Neural progenitor cell (in vitro differentiated cells): ENCODE measurements around the gene LACTBL1. TPM values are rescaled to one million over a fixed set of nuclear protein-coding genes. Genes with fewer than 3 reads are reported as not detected.
A peak's percentile ranks its signal among the peaks of the same experiment; 100 is the strongest.
"Not testable (repeated sequence)": the region's sequence is repeated elsewhere in the genome, so short reads cannot be mapped to it uniquely, and the experiment has no call there.

Experiments used
- DNase-seq: peaks from one replicate; pipeline ENCODE4 v3.0.0-alpha.2; 2016; ENCODE audit warnings: low spot score
- H2AFZ ChIP-seq: fragments of 200-600 bp; sonication (generic); replicated peaks from 2 replicates; pipeline ENCODE4 v1.6.1; 2016; ENCODE audit warnings: antibody characterized with exemption
- H3F3A ChIP-seq: fragments of 200-600 bp; sonication (generic); 2 replicates; pipeline ENCODE4 v1.6.1; 2016; ENCODE audit warnings: antibody characterized with exemption, low read depth
- H3K27ac ChIP-seq: fragments of 200-600 bp; sonication (generic); 2 replicates; pipeline ENCODE4 v1.5.1; 2016; ENCODE audit warnings: mild to moderate bottlenecking
- H3K27me3 ChIP-seq: fragments of 200-600 bp; sonication (generic); 2 replicates; pipeline ENCODE4 v1.6.1; 2016; ENCODE audit warnings: mild to moderate bottlenecking, moderate library complexity
- H3K36me3 ChIP-seq: fragments of 200-600 bp; sonication (generic); 2 replicates; pipeline ENCODE4 v1.5.1; 2016
- H3K4me1 ChIP-seq: fragments of 200-600 bp; sonication (generic); 2 replicates; pipeline ENCODE4 v1.6.1; 2016; ENCODE audit warnings: mixed run types
- H3K4me2 ChIP-seq: fragments of 200-600 bp; sonication (generic); 2 replicates; pipeline ENCODE4 v1.6.1; 2016
- H3K4me3 ChIP-seq: fragments of 200-600 bp; sonication (generic); 2 replicates; pipeline ENCODE4 v1.5.1; 2016
- H3K79me2 ChIP-seq: fragments of 200-600 bp; sonication (generic); 2 replicates; pipeline ENCODE4 v1.6.1; 2016; ENCODE audit warnings: low read depth
- H3K9ac ChIP-seq: fragments of 200-600 bp; sonication (generic); 2 replicates; pipeline ENCODE4 v1.6.1; 2016
- H3K9me3 ChIP-seq: fragments of 200-600 bp; sonication (generic); 2 replicates; pipeline ENCODE4 v1.5.1; 2016; ENCODE audit warnings: low read depth
- H4K20me1 ChIP-seq: fragments of 200-600 bp; sonication (generic); 2 replicates; pipeline ENCODE4 v1.6.1; 2016; ENCODE audit warnings: low read depth
- H3K27ac Mint-ChIP-seq: 3 replicates; pipeline ENCODE4 v1.8.0; 2021; ENCODE audit warnings: mixed read lengths
- H3K27me3 Mint-ChIP-seq: 2 replicates; pipeline ENCODE4 v1.8.0; 2022; ENCODE audit warnings: low read depth, mild to moderate bottlenecking, inconsistent platforms, moderate library complexity, mixed read lengths; ENCODE audit not compliant: insufficient read depth
- H3K36me3 Mint-ChIP-seq: 3 replicates; pipeline ENCODE4 v1.8.0; 2021; ENCODE audit warnings: mixed read lengths
- H3K4me1 Mint-ChIP-seq: 3 replicates; pipeline ENCODE4 v1.8.0; 2021; ENCODE audit warnings: mixed read lengths
- H3K4me3 Mint-ChIP-seq: 3 replicates; pipeline ENCODE4 v1.8.0; 2021; ENCODE audit warnings: mild to moderate bottlenecking, moderate library complexity, mixed read lengths
- H3K9me3 Mint-ChIP-seq: 3 replicates; pipeline ENCODE4 v1.8.0; 2020; ENCODE audit warnings: mixed read lengths
- CTCF ChIP-seq: fragments of 200-600 bp; sonication (generic); IDR thresholded peaks from 2 replicates; pipeline ENCODE4 v1.5.1; 2017; ENCODE audit warnings: antibody characterized with exemption, mild to moderate bottlenecking
- EZH2 ChIP-seq: fragments of 200-600 bp; sonication (generic); IDR thresholded peaks from 2 replicates; pipeline ENCODE4 v1.6.1; 2017; ENCODE audit warnings: antibody characterized with exemption, mild to moderate bottlenecking, moderate library complexity
- EZH2phosphoT487 ChIP-seq: fragments of 200-600 bp; sonication (generic); IDR thresholded peaks from 2 replicates; pipeline ENCODE4 v1.6.1; 2017; ENCODE audit warnings: antibody characterized with exemption
- total RNA-seq: library from RNA; depleted of rRNA; stranded (reverse); fragments of >200 nt; gene quantifications from 2 replicates; pipeline ENCODE4 v1.2.3, GENCODE V29; 2015; ENCODE audit warnings: low replicate concordance

Gene LACTBL1
- total RNA-seq, 1 donor from 2014 or later = not detected

GRCh38 chr1:22983944-22984343, 11.3 kb upstream of the LACTBL1 start:
- H3K4me3 Mint-ChIP-seq = no peak overlapping the region
- H2AFZ ChIP-seq = no peak overlapping the region
- H3K9me3 Mint-ChIP-seq = peaks cover 2% of the 10 kb centered on the region
- H3K9ac ChIP-seq = no peak overlapping the region
- H3K36me3 Mint-ChIP-seq = no peaks in the 10 kb centered on the region
- no peaks in the 10 kb centered on the region for H3K79me2 ChIP-seq
- no peak for DNase-seq
- no peaks in the 10 kb centered on the region for H3F3A ChIP-seq
- no peaks in the 10 kb centered on the region for H3K4me1 Mint-ChIP-seq
- no peaks in the 10 kb centered on the region for H3K36me3 ChIP-seq
- no peak overlapping the region for H3K4me2 ChIP-seq
- H4K20me1 ChIP-seq = no peaks in the 10 kb centered on the region
- H3K27ac Mint-ChIP-seq = no peak overlapping the region
- H3K4me1 ChIP-seq = no peaks in the 10 kb centered on the region
- TF ChIP-seq CTCF (no peak), EZH2phosphoT487 (no peak), EZH2 (no peak)
- peaks cover 5% of the 10 kb centered on the region for H3K27me3 Mint-ChIP-seq
- H3K9me3 ChIP-seq = no peaks in the 10 kb centered on the region
- H3K27me3 ChIP-seq = no peaks in the 10 kb centered on the region
- no peak overlapping the region for H3K27ac ChIP-seq
- no peak overlapping the region for H3K4me3 ChIP-seq

- H3K9ac ChIP-seq, H3K9me3 ChIP-seq, H3K79me2 ChIP-seq, H3K9me3 Mint-ChIP-seq, H3K36me3 Mint-ChIP-seq, H3K4me1 Mint-ChIP-seq, H2AFZ ChIP-seq, H3F3A ChIP-seq, H3K27ac Mint-ChIP-seq, H3K27me3 Mint-ChIP-seq, H3K36me3 ChIP-seq, DNase-seq, H3K27me3 ChIP-seq, H3K4me1 ChIP-seq, H3K4me2 ChIP-seq, H4K20me1 ChIP-seq, H3K4me3 ChIP-seq, H3K27ac ChIP-seq, H3K4me3 Mint-ChIP-seq: not testable (repeated sequence)
Observed at GRCh38 chr1:22980471-22980790, 7.8 kb upstream of the LACTBL1 start.

- DNase-seq = no peak
- no peak overlapping the region for H2AFZ ChIP-seq
- no peaks in the 10 kb centered on the region for H3K79me2 ChIP-seq
- no peaks in the 10 kb centered on the region for H4K20me1 ChIP-seq
- no peaks in the 10 kb centered on the region for H3F3A ChIP-seq
- peaks cover 13% of the 10 kb centered on the region for H3K4me1 Mint-ChIP-seq
- H3K4me1 ChIP-seq = no peaks in the 10 kb centered on the region
- no peaks in the 10 kb centered on the region for H3K36me3 ChIP-seq
- H3K4me3 ChIP-seq = no peak overlapping the region
- H3K36me3 Mint-ChIP-seq = no peaks in the 10 kb centered on the region
- no peak overlapping the region for H3K27ac ChIP-seq
- no peak overlapping the region for H3K4me3 Mint-ChIP-seq
- no peak for TF ChIP-seq CTCF
- TF ChIP-seq EZH2phosphoT487 = no peak
- no peak for TF ChIP-seq EZH2
- H3K9me3 Mint-ChIP-seq = no peaks in the 10 kb centered on the region
- no peaks in the 10 kb centered on the region for H3K27me3 ChIP-seq
- no peaks in the 10 kb centered on the region for H3K27me3 Mint-ChIP-seq
- H3K9me3 ChIP-seq = no peaks in the 10 kb centered on the region
- no peak overlapping the region for H3K27ac Mint-ChIP-seq
- no peak overlapping the region for H3K9ac ChIP-seq
- H3K4me2 ChIP-seq = no peak overlapping the region
Observed at GRCh38 chr1:22978299-22978698, 5.6 kb upstream of the LACTBL1 start.

- Histone ChIP-seq H3K4me2 (peak overlapping the region; percentile 29), H3K79me2 (no peaks in the 10 kb centered on the region), H3K4me1 (peaks cover 14% of the 10 kb centered on the region), H2AFZ (peak overlapping the region; percentile 75), H4K20me1 (no peaks in the 10 kb centered on the region), H3K27ac (no peak overlapping the region), H3K9ac (no peak overlapping the region), H3K27me3 (no peaks in the 10 kb centered on the region), H3K9me3 (no peaks in the 10 kb centered on the region), H3K36me3 (no peaks in the 10 kb centered on the region), H3K4me3 (no peak overlapping the region), H3F3A (peaks cover 3% of the 10 kb centered on the region)
- H3K4me1 Mint-ChIP-seq = peaks cover 19% of the 10 kb centered on the region
- no peaks in the 10 kb centered on the region for H3K36me3 Mint-ChIP-seq
- H3K4me3 Mint-ChIP-seq = no peak overlapping the region
- TF ChIP-seq EZH2phosphoT487 (no peak), CTCF (peak; percentile 84)
- H3K27ac Mint-ChIP-seq = peak overlapping the region; percentile 1
- H3K9me3 Mint-ChIP-seq = no peaks in the 10 kb centered on the region
- no peaks in the 10 kb centered on the region for H3K27me3 Mint-ChIP-seq
- peak; percentile 90 for DNase-seq
Observed at GRCh38 chr1:22976461-22977243, 4.0 kb upstream of the LACTBL1 start.
